ENCODE measurements around the gene MRPS6.

Gene MRPS6

DNA sequence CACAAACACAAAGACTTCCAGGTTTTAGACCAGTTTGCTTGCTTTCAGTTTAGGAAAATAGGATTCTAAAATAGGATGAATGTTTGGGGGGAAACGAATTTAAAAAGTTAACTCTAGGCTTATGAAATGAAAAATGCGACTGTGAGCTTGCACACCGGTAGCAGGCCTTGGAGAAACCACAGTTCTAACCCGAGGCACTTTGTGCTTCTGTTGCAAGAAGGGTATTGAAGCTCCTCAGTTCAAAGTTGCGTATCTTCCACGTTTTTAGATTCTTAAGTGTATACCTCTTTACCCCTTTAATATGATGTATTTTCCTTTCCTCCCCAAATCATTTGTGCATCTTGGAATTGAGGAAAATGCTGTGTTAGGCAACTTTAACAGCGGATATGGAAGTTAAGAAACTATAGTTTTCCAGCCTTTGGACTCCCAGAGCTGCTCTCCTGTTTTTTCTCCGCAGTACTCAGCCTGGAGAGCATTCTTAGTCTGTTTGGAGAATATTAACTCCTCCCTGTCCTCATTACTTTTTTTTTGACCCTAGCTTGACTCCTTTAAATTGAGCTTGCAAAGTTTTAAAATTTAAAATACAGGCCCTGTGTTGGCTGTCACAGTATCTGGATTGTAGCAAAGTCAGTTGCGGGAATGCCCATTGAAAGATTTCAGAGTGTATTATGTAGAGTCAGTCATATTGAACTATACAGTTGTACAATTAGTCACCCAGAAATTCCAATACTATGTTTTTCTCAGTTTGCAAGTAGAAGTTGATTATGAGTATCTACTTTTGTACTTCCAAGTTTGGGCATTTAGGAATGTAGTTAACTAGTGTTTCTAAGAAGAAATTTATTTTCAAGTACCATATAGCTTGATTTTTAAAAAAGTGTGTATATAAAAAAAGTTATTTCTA is 2.6 kb downstream of the MRPS6 start:
- no peak for TF ChIP-seq SIN3A (IDR thresholded peaks at IDR 0.05; ENCODE audit: borderline replicate concordance, insufficient read depth, low read length)
- no peak for TF ChIP-seq FOXP2 (optimal IDR thresholded peaks at IDR 0.05; ENCODE audit: borderline replicate concordance, extremely low read depth, extremely low read length, insufficient read depth)
- TF ChIP-seq TAF1 (IDR thresholded peaks at IDR 0.05; ENCODE audit: borderline replicate concordance, insufficient read depth, low read length): no peak
- no peak for TF ChIP-seq POLR2AphosphoS5 (IDR thresholded peaks at IDR 0.05; ENCODE audit: low read depth, low read length)
- TF ChIP-seq REST (IDR thresholded peaks at IDR 0.05; ENCODE audit: insufficient read depth in 1 of 2, low read depth in 2 of 2, low read length in 2 of 2): no peak

DNA sequence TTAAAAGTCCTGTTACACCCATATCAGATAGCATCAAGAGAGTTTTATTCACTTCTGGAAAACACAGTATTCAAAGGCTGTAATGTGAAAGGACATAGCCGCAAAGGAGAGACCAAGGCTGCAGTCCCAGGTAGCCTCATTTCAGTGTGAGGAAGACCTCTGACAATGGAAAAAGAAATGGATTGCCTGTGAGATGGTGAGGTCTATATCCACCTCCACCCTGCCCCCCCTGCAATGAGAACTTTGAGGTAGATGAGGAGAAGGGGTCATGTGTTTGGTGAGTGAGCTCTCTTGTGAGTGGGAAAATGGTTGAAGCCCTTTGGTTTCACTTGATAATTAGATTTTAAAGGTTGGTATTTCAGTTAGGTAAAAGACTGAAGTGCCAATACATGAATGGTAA is 3.5 kb downstream of the MRPS6 start:
- no peak for TF ChIP-seq TAF1 (IDR thresholded peaks at IDR 0.05; ENCODE audit: borderline replicate concordance, insufficient read depth, low read length)
- no peak for TF ChIP-seq SIN3A (IDR thresholded peaks at IDR 0.05; ENCODE audit: borderline replicate concordance, insufficient read depth, low read length)

- no peak for TF ChIP-seq TAF1 (IDR thresholded peaks at IDR 0.05; ENCODE audit: borderline replicate concordance, insufficient read depth, low read length)
- TF ChIP-seq REST (IDR thresholded peaks at IDR 0.05; ENCODE audit: insufficient read depth in 1 of 2, low read depth in 2 of 2, low read length in 2 of 2): no peak
- TF ChIP-seq POLR2AphosphoS5 (IDR thresholded peaks at IDR 0.05; ENCODE audit: low read depth, low read length): no peak
- TF ChIP-seq FOXP2 (optimal IDR thresholded peaks at IDR 0.05; ENCODE audit: borderline replicate concordance, extremely low read depth, extremely low read length, insufficient read depth): no peak
- TF ChIP-seq SIN3A (IDR thresholded peaks at IDR 0.05; ENCODE audit: borderline replicate concordance, insufficient read depth, low read length): no peak
These were observed 4.5 kb downstream of the MRPS6 start for GRCh38 chr21:34077888-34078287.

- TF ChIP-seq REST (IDR thresholded peaks at IDR 0.05; ENCODE audit: insufficient read depth in 1 of 2, low read depth in 2 of 2, low read length in 2 of 2) (no peak), SIN3A (IDR thresholded peaks at IDR 0.05; ENCODE audit: borderline replicate concordance, insufficient read depth, low read length) (no peak), TAF1 (IDR thresholded peaks at IDR 0.05; ENCODE audit: borderline replicate concordance, insufficient read depth, low read length) (no peak)
These were observed 5.5 kb downstream of the MRPS6 start for GRCh38 chr21:34078915-34079314.

DNA sequence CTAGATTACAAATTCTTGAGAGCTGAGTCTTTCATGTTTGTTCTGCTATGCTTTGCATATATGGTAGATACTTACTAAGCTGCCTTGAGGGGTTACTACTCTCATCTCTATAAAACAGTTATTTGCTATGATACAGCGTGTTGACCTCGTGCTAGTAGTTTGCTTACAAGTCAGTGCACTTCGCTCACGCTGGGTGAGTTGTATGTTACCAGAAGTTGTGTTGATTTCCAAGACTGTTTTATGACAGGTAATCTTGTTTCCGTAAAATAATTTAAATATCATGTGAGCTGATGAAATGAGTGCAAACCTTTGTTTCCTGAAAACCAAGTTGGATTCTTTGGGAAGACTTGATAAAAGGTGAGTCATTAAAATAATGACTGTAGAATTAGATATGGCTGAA is 7.3 kb downstream of the MRPS6 start:
- TF ChIP-seq TAF1 (IDR thresholded peaks at IDR 0.05; ENCODE audit: borderline replicate concordance, insufficient read depth, low read length) (no peak), POLR2AphosphoS5 (IDR thresholded peaks at IDR 0.05; ENCODE audit: low read depth, low read length) (no peak), FOXP2 (optimal IDR thresholded peaks at IDR 0.05; ENCODE audit: borderline replicate concordance, extremely low read depth, extremely low read length, insufficient read depth) (no peak), SIN3A (IDR thresholded peaks at IDR 0.05; ENCODE audit: borderline replicate concordance, insufficient read depth, low read length) (no peak), REST (IDR thresholded peaks at IDR 0.05; ENCODE audit: insufficient read depth in 1 of 2, low read depth in 2 of 2, low read length in 2 of 2) (no peak)

Measured in PFSK-1 (cell line).